ENCODE results near the gene COL9A1. TPM values are rescaled to one million over a fixed set of nuclear protein-coding genes. Genes with fewer than 3 reads are reported as not detected.
"Not testable (repeated sequence)": the region's sequence is repeated elsewhere in the genome, so short reads cannot be mapped to it uniquely, and the experiment has no call there.

COL9A1 gene
- total RNA-seq, 1 donor from 2014 or later: 0.77 TPM

DNA sequence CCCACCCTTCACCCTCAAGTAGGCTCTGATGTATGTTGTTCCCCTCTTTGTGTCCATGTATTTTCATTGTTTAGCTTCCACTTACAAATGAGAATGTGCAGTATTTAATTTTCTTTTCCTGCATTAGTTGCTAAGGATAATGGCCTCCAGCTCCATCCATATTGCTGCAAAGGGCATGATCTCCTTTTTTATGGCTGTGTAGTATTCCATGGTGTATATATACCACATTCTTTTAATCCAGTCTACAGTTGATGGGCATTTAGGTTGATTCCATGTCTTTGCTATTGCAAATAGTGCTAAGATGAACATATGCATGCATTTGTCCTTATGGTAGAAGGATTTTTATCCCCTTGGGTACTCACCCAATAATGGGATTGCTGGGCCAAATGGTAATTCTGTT, 35.9 kb upstream of the COL9A1 start:
- H3K27ac Mint-ChIP-seq (ENCODE audit: unreplicated experiment): no peak overlapping the region
- TF ChIP-seq, protein P1, sequence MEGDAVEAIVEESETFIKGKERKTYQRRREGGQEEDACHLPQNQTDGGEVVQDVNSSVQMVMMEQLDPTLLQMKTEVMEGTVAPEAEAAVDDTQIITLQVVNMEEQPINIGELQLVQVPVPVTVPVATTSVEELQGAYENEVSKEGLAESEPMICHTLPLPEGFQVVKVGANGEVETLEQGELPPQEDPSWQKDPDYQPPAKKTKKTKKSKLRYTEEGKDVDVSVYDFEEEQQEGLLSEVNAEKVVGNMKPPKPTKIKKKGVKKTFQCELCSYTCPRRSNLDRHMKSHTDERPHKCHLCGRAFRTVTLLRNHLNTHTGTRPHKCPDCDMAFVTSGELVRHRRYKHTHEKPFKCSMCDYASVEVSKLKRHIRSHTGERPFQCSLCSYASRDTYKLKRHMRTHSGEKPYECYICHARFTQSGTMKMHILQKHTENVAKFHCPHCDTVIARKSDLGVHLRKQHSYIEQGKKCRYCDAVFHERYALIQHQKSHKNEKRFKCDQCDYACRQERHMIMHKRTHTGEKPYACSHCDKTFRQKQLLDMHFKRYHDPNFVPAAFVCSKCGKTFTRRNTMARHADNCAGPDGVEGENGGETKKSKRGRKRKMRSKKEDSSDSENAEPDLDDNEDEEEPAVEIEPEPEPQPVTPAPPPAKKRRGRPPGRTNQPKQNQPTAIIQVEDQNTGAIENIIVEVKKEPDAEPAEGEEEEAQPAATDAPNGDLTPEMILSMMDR (IDR thresholded peaks at IDR 0.05; ENCODE audit: unreplicated experiment): no peak
- H3K9me3 Mint-ChIP-seq (ENCODE audit: unreplicated experiment): no peaks in the 10 kb centered on the region
- DNase-seq (ENCODE audit: low spot score): no peak
- no peaks in the 10 kb centered on the region for H3K4me1 Mint-ChIP-seq (ENCODE audit: unreplicated experiment)
- H3K27me3 Mint-ChIP-seq (ENCODE audit: unreplicated experiment): no peaks in the 10 kb centered on the region
- peaks cover 4% of the 10 kb centered on the region for H3K36me3 Mint-ChIP-seq (ENCODE audit: low read depth, unreplicated experiment)
- no peak overlapping the region for H3K4me3 Mint-ChIP-seq (ENCODE audit: unreplicated experiment)

DNA sequence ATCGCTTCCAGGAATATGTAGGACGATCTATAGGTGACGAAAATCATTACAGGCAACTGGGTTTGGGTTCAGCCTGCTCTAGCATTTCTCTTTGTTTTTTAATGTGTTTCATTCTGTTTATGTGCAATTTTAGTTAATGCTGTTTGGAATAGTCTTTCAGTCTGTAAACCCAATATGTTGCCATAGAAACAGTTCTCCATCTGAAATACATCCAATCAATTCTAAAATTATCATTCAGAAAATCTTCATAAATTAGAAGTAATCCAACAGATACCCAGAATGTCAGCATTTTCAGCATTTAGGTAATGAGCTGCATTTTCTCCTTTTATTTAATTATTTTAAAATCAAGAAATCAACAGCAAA, 34.8 kb upstream of the COL9A1 start:
- no peak for DNase-seq (ENCODE audit: low spot score)
- H3K4me1 Mint-ChIP-seq (ENCODE audit: unreplicated experiment): no peaks in the 10 kb centered on the region
- no peak overlapping the region for H3K27ac Mint-ChIP-seq (ENCODE audit: unreplicated experiment)
- H3K4me3 Mint-ChIP-seq (ENCODE audit: unreplicated experiment): no peak overlapping the region
- TF ChIP-seq, protein P1 (IDR thresholded peaks at IDR 0.05; ENCODE audit: unreplicated experiment): no peak
- H3K27me3 Mint-ChIP-seq (ENCODE audit: unreplicated experiment): no peaks in the 10 kb centered on the region
- peaks cover 4% of the 10 kb centered on the region for H3K36me3 Mint-ChIP-seq (ENCODE audit: low read depth, unreplicated experiment)
- no peaks in the 10 kb centered on the region for H3K9me3 Mint-ChIP-seq (ENCODE audit: unreplicated experiment)

DNA sequence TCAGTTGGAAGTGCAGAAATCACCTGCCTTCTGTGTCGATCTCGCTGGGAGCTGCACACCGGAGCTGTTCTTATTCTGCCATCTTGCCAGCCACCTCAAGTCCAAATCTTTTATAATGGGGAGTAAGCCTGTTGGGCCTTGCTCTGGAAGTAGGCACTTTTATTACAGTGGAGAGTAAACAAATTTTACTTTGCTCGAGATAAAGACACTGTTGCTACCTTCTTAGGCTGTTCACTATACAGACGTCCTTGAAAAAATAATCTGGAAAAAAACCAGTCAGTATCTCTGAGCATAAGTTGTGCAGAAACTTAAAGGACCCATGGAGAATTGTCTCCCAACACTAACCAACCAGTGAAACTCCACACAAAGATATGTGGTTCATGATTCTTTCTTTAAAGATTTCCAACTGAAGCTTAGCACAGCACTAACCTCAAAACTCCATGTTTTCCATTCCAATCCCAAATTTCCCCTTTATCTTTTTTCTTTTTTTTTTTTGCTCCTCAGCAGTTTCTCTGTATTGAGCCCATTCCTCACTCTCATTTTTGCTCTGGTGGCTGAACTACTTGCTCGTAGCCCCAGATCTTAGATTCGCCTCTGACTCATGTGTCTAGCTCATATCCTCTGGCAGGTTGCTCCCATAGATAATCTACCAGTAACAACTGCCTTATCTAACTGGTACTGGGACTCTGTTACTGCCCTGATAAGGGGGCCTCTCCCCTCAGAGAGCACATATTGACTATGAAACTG, 34.3 kb upstream of the COL9A1 start:
- no peak overlapping the region for H3K27ac Mint-ChIP-seq (ENCODE audit: unreplicated experiment)
- no peaks in the 10 kb centered on the region for H3K9me3 Mint-ChIP-seq (ENCODE audit: unreplicated experiment)
- TF ChIP-seq, protein P1 (IDR thresholded peaks at IDR 0.05; ENCODE audit: unreplicated experiment): no peak

DNA sequence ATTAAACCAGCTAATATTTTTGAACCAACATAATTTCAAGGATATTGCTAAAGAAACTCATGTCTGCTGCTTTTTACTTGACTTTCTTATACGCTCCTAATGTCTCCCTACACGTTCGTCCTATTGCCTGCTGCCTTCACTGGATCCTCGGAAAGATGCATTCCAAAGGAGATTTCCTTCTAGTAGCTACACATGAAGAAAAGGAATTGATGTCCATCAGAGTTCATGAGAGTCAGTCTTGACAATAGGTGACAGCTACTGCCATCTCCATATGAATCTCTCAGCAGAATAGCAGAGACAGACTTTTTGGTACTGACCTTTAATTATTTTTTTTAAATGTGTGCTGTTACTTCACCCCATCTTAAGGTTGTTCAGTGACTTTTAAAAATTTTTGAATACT, 24.2 kb upstream of the COL9A1 start:
- TF ChIP-seq, protein P1 (IDR thresholded peaks at IDR 0.05; ENCODE audit: unreplicated experiment): no peak
- Mint-ChIP-seq H3K4me1 (ENCODE audit: unreplicated experiment) (no peaks in the 10 kb centered on the region), H3K27me3 (ENCODE audit: unreplicated experiment) (no peaks in the 10 kb centered on the region), H3K36me3 (ENCODE audit: low read depth, unreplicated experiment) (no peaks in the 10 kb centered on the region), H3K27ac (ENCODE audit: unreplicated experiment) (no peak overlapping the region), H3K9me3 (ENCODE audit: unreplicated experiment) (no peaks in the 10 kb centered on the region), H3K4me3 (ENCODE audit: unreplicated experiment) (no peak overlapping the region)
- DNase-seq (ENCODE audit: low spot score): no peak

More for the DNA sequence above, 34.3 kb upstream of the COL9A1 start:
- no peak for DNase-seq (ENCODE audit: low spot score)
- H3K4me3 Mint-ChIP-seq (ENCODE audit: unreplicated experiment): no peak overlapping the region
- no peaks in the 10 kb centered on the region for H3K27me3 Mint-ChIP-seq (ENCODE audit: unreplicated experiment)
- no peaks in the 10 kb centered on the region for H3K4me1 Mint-ChIP-seq (ENCODE audit: unreplicated experiment)
- peaks cover 4% of the 10 kb centered on the region for H3K36me3 Mint-ChIP-seq (ENCODE audit: low read depth, unreplicated experiment)

DNA sequence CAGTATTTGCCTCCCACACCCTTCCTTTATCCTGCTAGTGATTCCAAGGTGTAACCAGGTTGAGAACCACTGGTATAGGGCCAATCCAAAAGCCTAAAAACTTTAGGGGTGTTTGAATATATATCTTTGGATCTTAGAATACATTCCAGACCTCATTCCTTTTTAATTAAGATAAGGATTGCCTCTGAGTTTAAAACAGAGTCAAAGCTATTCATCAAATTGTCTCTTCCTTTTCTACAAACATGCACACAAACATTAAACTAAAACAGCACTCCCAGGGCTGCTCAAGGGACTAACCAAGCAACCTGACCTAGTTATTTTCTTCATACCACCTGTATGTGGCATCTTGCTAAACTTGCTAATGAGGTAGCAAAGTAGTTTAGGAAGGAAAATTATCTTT, 22.1 kb upstream of the COL9A1 start:
- no peak for DNase-seq (ENCODE audit: low spot score)
- no peaks in the 10 kb centered on the region for H3K27me3 Mint-ChIP-seq (ENCODE audit: unreplicated experiment)
- H3K4me1 Mint-ChIP-seq (ENCODE audit: unreplicated experiment): no peaks in the 10 kb centered on the region
- H3K36me3 Mint-ChIP-seq (ENCODE audit: low read depth, unreplicated experiment): no peaks in the 10 kb centered on the region
- no peaks in the 10 kb centered on the region for H3K9me3 Mint-ChIP-seq (ENCODE audit: unreplicated experiment)
- H3K4me3 Mint-ChIP-seq (ENCODE audit: unreplicated experiment): no peak overlapping the region
- H3K27ac Mint-ChIP-seq (ENCODE audit: unreplicated experiment): no peak overlapping the region
- TF ChIP-seq, protein P1 (IDR thresholded peaks at IDR 0.05; ENCODE audit: unreplicated experiment): no peak

DNA sequence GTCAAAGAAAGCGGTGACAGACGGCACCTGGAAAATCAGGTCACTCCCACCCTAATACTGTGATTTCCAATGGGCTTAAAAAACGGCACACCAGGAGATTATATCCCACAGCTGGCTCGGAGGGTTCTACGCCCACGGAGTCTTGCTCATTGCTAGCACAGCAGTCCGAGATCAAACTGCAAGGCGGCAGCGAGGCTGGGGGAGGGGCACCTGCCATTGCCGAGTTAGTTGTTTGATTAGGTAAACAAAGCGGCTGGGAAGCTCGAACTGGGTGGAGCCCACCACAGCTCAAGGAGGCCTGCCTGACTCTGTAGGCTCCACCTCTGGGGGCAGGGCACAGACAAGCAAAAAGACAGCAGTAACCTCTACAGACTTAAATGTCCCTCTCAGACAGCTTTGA, 14.9 kb upstream of the COL9A1 start:
- DNase-seq (ENCODE audit: low spot score); H3K4me1 Mint-ChIP-seq (ENCODE audit: unreplicated experiment); H3K4me3 Mint-ChIP-seq (ENCODE audit: unreplicated experiment); H3K36me3 Mint-ChIP-seq (ENCODE audit: low read depth, unreplicated experiment); H3K9me3 Mint-ChIP-seq (ENCODE audit: unreplicated experiment); H3K27me3 Mint-ChIP-seq (ENCODE audit: unreplicated experiment); H3K27ac Mint-ChIP-seq (ENCODE audit: unreplicated experiment): not testable (repeated sequence)

Data from endothelial cell (in vitro differentiated cells).